HepG2 (cell line): Measurements from ENCODE around the gene PTGIS.

ENCODE experiments used
- ARNT ChIP-seq: fragments of 450-650 bp; IDR thresholded peaks from 2 replicates; pipeline ENCODE4 v1.6.1; 2017
- EP300 ChIP-seq, 3 experiments: sonication (generic) in 1 of 3; formaldehyde crosslinking in 1 of 3; IDR thresholded peaks; 2 replicates each; pipeline versions ENCODE4 v1.5.1 to v1.6.1; 2011 to 2020; ENCODE audit warnings: low read depth in 2 of 3, low read length in 2 of 3, borderline replicate concordance in 1 of 3, improper control_type of control experiment in 1 of 3, mild to moderate bottlenecking in 1 of 3, missing genetic modification reagents in 1 of 3, moderate library complexity in 1 of 3
- ESRRA ChIP-seq: sonication (generic); formaldehyde crosslinking; IDR thresholded peaks from 2 replicates; pipeline ENCODE4 v1.5.1; 2020; ENCODE audit warnings: mild to moderate bottlenecking, low read depth, missing genetic modification reagents
- JUND ChIP-seq: sonication (generic); formaldehyde crosslinking; IDR thresholded peaks from 2 replicates; pipeline ENCODE4 v1.8.0; 2022; ENCODE audit warnings: mild to moderate bottlenecking, missing genetic modification reagents
- POLR2AphosphoS5 ChIP-seq: IDR thresholded peaks from 2 replicates; pipeline ENCODE4 v1.6.1; 2012; ENCODE audit warnings: low read depth, low read length
- PRDM15 ChIP-seq: sonication (generic); formaldehyde crosslinking; IDR thresholded peaks from 2 replicates; pipeline ENCODE4 v1.4.0; 2020; ENCODE audit warnings: missing genetic modification reagents
- RAD51 ChIP-seq: fragments of 450-650 bp; IDR thresholded peaks from 2 replicates; pipeline ENCODE4 v1.6.1; 2016; ENCODE audit warnings: borderline replicate concordance
- RORA ChIP-seq: sonication (generic); formaldehyde crosslinking; IDR thresholded peaks from 2 replicates; pipeline ENCODE4 v1.5.0; 2020; ENCODE audit warnings: mild to moderate bottlenecking, missing genetic modification reagents, moderate library complexity
- ZMYM3 ChIP-seq: sonication (generic); formaldehyde crosslinking; IDR thresholded peaks from 2 replicates; pipeline ENCODE4 v1.5.1; 2020; ENCODE audit warnings: mild to moderate bottlenecking, missing genetic modification reagents
- ZNF121 ChIP-seq: sonication (generic); formaldehyde crosslinking; IDR thresholded peaks from 2 replicates; pipeline ENCODE4 v1.5.0; 2020; ENCODE audit warnings: mild to moderate bottlenecking, missing genetic modification reagents
- ZNF232 ChIP-seq: sonication (generic); formaldehyde crosslinking; IDR thresholded peaks from 2 replicates; pipeline ENCODE4 v1.4.0; 2020; ENCODE audit warnings: missing genetic modification reagents, borderline replicate concordance
- ZNF331 ChIP-seq: sonication (generic); formaldehyde crosslinking; IDR thresholded peaks from 2 replicates; pipeline ENCODE4 v1.4.0; 2020; ENCODE audit warnings: missing genetic modification reagents
- ZNF556 ChIP-seq: sonication (generic); formaldehyde crosslinking; IDR thresholded peaks from 2 replicates; pipeline ENCODE4 v1.4.0; 2020; ENCODE audit warnings: mild to moderate bottlenecking, missing genetic modification reagents, borderline replicate concordance
- TF ChIP-seq, protein P1 (sequence below): sonication (generic); formaldehyde crosslinking; IDR thresholded peaks from 2 replicates; pipeline ENCODE4 v1.4.0; 2020; ENCODE audit warnings: missing genetic modification reagents

DNA sequence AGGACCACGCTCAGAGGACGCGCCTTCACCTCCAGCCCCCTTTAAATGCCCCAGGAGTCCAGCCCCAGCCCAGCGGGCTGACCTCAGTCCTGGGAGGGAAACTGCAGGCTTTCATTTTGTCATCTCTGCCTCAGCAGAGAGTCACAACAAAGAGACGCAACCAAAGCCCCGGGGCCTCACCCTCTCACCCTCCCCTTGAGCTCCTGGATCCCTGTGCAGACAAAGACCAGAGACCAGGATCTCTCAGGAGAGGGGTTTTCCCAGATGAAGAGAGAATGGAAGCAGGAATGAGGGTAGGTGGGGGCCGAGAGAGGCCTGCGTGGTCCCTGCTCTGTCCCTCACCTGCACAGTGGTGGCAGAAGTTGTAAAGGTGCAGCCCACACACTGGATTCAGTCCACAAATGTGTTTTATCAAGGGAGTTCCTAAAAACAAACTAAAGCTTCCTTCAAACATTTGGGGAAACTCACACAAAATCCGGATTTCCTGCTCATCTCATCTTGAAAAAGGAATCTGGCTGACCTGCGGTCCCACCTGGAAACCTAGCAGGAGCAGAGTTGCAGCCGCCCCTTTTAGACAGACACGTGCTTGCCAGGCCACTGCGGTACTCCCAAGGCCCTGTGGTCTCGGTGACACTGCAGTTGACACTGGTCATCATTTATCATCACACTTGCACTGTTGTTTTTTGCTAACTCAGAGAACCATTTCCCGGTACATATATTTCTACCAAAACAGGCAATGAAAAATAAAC lies 27.1 kb downstream of the PTGIS start:
- TF ChIP-seq PRDM15 (CRISPR knock-in tag) (no peak), ZNF556 (no peak), ZMYM3 (CRISPR knock-in tag) (no peak), ZNF121 (CRISPR knock-in tag) (no peak), ESRRA (no peak), EP300 (IDR thresholded peaks at IDR 0.05; ENCODE audit: low read depth in 2 of 2, low read length in 2 of 2) (no peak), EP300 (CRISPR knock-in tag; IDR thresholded peaks at IDR 0.05; ENCODE audit: borderline replicate concordance) (no peak), ZNF331 (CRISPR knock-in tag) (no peak), RORA (CRISPR knock-in tag) (no peak), ZNF232 (CRISPR knock-in tag) (no peak), ARNT (no peak), RAD51 (no peak), JUND (no peak), POLR2AphosphoS5 (no peak)
- TF ChIP-seq, protein P1, sequence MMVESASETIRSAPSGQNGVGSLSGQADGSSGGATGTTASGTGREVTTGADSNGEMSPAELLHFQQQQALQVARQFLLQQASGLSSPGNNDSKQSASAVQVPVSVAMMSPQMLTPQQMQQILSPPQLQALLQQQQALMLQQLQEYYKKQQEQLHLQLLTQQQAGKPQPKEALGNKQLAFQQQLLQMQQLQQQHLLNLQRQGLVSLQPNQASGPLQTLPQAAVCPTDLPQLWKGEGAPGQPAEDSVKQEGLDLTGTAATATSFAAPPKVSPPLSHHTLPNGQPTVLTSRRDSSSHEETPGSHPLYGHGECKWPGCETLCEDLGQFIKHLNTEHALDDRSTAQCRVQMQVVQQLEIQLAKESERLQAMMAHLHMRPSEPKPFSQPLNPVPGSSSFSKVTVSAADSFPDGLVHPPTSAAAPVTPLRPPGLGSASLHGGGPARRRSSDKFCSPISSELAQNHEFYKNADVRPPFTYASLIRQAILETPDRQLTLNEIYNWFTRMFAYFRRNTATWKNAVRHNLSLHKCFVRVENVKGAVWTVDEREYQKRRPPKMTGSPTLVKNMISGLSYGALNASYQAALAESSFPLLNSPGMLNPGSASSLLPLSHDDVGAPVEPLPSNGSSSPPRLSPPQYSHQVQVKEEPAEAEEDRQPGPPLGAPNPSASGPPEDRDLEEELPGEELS (CRISPR knock-in tag) = no peak
